D721Med (cell line): Measurements from ENCODE around the gene MVD.
A peak's percentile ranks its signal among the peaks of the same experiment; 100 is the strongest.

Source experiments
- DNase-seq: peaks from one replicate; pipeline ENCODE4 v3.0.0; 2011; ENCODE audit warnings: low spot score; ENCODE audit not compliant: insufficient read length
- FAIRE-seq: peaks from 2 replicates; lab custom pipeline; 2011; peaks lifted over from hg19 to GRCh38; lab: Jason Lieb, UNC
- CTCF ChIP-seq: IDR thresholded peaks from 2 replicates; pipeline ENCODE4 v1.5.1; 2012; ENCODE audit warnings: mild to moderate bottlenecking, control low read depth; ENCODE audit not compliant: insufficient read depth; ENCODE audit errors: missing control alignments

Gene MVD

GRCh38 chr16:88690341-88691128, 27.6 kb upstream of the MVD start:
- DNase-seq = no peak
- no peak for FAIRE-seq
- TF ChIP-seq CTCF = no peak

GRCh38 chr16:88688013-88688778, 25.3 kb upstream of the MVD start:
- no peak for FAIRE-seq
- DNase-seq = peak; percentile 86
- no peak for TF ChIP-seq CTCF

DNA sequence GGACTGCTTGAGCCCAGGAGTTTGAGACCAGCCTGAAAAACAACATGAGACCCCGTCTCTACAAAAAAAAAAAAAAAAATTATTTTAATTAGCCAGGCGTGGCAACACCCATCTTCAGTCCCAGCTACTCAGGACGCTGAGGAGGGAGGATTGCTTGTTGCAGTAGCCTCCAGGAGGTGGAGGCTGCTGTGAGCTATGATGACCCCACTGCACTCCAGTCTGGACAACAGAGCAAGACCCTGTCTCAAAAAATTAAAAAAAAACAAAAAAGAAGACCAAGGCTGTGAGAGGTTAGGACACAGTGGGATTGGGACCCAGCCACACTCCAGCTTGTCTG, 24.8 kb upstream of the MVD start:
- no peak for DNase-seq
- FAIRE-seq = no peak
- no peak for TF ChIP-seq CTCF

GRCh38 chr16:88687254-88687576, 24.3 kb upstream of the MVD start:
- no peak for DNase-seq
- FAIRE-seq = no peak
- TF ChIP-seq CTCF = no peak

DNA sequence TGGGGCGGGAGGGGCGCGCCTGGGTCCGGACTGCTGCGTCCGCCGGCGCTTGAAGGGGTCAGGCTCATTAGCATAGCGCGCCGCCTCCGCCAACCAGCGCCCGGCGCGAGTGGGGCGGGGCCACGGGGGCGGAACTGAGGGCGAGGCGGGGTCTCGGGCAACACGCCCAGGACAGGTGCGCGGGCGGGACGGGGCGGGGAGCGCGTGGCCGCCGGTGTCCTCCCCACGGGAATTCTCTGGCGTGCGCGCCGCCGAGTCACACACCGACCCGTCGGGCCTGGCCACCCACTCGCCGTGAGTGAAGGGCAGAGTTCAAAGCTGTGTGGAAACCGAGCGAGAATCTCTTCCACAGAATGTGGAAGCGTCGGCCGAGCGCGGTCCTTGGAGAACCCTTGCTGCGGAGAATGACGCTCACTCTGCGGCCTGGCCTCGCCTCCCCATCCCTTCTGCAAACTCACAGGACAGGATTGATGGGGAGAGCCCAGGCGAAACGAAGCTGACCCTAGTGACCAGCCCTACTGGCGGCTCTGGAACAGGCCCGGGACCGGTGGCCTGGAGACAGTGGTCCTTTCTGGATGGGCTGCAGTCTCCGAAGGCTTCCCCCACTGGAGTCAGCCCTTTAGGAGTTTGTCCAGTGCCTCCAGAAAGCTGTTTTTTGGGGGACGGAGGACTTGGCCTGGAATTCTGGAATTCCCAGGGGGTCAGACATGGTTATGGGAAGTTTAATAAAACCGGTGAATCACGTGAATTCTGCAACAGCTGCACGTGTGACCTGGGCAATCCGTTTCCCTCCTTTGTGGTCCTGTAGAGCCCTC, 23.8 kb upstream of the MVD start, which contains the start of gene SNAI3:
Gene SNAI3 (minus strand): TSS at position 69 of the 815 bp plus-strand sequence. CDS start 101 bp downstream, outside the sequence.
- FAIRE-seq (no peak), DNase-seq (peak; percentile 64)
- no peak for TF ChIP-seq CTCF

DNA sequence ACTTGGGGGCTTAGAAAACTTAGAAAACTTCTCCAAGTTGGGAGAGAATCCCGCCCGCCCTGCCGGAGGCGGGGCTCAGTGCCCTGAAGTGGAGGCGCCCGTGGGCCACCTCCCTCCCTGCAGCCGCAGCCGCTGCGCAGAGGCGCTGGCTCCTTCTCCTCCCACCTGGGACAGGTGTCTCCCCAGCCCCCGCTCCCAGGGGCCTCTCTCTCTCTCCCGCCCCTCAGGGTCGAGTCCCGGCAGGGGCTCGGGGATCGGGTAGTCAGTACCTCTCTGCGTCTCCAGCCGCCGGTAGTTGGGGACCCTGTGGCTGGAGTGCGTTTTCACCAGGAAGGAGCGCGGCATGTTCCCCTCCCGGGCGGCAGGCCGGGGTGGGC, 23.2 kb upstream of the MVD start:
- FAIRE-seq (no peak), DNase-seq (no peak)
- no peak for TF ChIP-seq CTCF
